Measurements from ENCODE around the gene PRM1. TPM values are rescaled to one million over a fixed set of nuclear protein-coding genes. Genes with fewer than 3 reads are reported as not detected.
"Not testable (repeated sequence)": the region's sequence is repeated elsewhere in the genome, so short reads cannot be mapped to it uniquely, and the experiment has no call there.

The PRM1 gene
- total RNA-seq, 1 donor from 2014 or later = not detected

DNA sequence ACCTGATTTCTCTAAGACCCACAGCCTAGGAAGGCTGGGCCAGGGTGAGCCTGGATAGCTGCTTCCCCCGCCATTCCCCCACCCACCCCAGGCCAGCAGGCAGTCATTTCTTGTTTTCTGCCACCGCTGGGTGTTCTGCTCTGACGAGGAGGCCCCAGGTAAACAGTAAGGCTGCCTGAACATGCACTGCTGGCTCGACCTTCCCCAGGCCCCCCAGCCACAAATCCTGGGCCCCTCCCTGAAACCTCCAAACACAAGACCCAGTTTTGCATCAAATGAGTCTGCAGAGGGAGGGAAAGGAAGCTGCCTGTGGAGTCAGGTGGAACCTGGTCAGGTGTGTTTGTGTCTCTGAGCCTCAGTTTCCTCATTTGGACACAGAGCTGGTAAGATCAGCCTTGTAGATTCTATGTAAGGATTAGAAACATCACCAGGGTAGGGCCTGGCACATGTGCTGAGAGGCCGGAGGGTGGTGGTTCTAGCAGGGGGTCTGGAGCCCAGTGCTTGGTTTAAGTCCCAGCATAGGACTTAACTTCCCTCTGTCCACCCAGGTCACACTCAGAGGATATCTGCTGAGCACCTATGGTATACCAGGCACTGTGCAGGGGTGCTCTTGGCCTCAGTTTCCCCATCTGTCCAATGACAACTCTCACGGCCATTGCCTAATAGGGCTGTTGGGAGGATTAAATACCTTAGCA lies 18.9 kb upstream of the PRM1 start:
- H3K4me1 Mint-ChIP-seq (ENCODE audit: unreplicated experiment) = peaks cover 3% of the 10 kb centered on the region
- TF ChIP-seq, protein P1, sequence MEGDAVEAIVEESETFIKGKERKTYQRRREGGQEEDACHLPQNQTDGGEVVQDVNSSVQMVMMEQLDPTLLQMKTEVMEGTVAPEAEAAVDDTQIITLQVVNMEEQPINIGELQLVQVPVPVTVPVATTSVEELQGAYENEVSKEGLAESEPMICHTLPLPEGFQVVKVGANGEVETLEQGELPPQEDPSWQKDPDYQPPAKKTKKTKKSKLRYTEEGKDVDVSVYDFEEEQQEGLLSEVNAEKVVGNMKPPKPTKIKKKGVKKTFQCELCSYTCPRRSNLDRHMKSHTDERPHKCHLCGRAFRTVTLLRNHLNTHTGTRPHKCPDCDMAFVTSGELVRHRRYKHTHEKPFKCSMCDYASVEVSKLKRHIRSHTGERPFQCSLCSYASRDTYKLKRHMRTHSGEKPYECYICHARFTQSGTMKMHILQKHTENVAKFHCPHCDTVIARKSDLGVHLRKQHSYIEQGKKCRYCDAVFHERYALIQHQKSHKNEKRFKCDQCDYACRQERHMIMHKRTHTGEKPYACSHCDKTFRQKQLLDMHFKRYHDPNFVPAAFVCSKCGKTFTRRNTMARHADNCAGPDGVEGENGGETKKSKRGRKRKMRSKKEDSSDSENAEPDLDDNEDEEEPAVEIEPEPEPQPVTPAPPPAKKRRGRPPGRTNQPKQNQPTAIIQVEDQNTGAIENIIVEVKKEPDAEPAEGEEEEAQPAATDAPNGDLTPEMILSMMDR (IDR thresholded peaks at IDR 0.05; ENCODE audit: unreplicated experiment) = no peak
- no peak for DNase-seq (ENCODE audit: low spot score)
- H3K36me3 Mint-ChIP-seq (ENCODE audit: low read depth, unreplicated experiment) = no peaks in the 10 kb centered on the region
- no peak overlapping the region for H3K27ac Mint-ChIP-seq (ENCODE audit: unreplicated experiment)
- no peak overlapping the region for H3K4me3 Mint-ChIP-seq (ENCODE audit: unreplicated experiment)
- no peaks in the 10 kb centered on the region for H3K9me3 Mint-ChIP-seq (ENCODE audit: unreplicated experiment)
- H3K27me3 Mint-ChIP-seq (ENCODE audit: unreplicated experiment) = peaks cover 2% of the 10 kb centered on the region

DNA sequence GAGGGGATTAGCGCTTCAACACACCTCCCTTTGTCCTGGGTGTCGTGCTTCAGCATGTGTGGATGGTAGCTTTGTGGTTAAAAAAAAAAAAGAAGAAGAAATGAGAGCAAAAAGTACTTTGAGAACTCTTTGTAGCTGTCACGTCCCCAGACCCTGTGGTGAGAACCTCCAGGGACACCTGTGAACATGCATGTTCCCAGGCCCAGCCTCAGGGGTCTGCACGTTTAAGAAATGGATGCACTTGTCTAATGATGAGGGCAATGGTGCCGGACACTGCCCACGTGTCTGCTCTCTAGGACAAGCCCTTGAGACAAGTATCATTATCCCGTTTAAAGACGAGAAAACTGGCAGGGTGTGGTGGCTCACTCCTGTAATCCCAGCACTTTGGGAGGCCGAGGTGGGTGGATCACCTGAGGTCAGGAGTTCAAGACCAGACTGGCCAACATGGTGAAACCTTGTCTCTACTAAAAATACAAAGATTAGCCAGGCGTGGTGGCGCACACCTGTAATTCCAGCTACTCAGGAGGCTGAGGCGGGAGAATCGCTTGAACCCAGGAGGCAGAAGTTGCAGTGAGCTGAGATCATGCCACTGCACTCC lies 17.9 kb upstream of the PRM1 start:
- not testable (repeated sequence) for DNase-seq (ENCODE audit: low spot score); H3K4me3 Mint-ChIP-seq (ENCODE audit: unreplicated experiment); H3K27ac Mint-ChIP-seq (ENCODE audit: unreplicated experiment); H3K9me3 Mint-ChIP-seq (ENCODE audit: unreplicated experiment); H3K27me3 Mint-ChIP-seq (ENCODE audit: unreplicated experiment); H3K36me3 Mint-ChIP-seq (ENCODE audit: low read depth, unreplicated experiment); H3K4me1 Mint-ChIP-seq (ENCODE audit: unreplicated experiment)

DNA sequence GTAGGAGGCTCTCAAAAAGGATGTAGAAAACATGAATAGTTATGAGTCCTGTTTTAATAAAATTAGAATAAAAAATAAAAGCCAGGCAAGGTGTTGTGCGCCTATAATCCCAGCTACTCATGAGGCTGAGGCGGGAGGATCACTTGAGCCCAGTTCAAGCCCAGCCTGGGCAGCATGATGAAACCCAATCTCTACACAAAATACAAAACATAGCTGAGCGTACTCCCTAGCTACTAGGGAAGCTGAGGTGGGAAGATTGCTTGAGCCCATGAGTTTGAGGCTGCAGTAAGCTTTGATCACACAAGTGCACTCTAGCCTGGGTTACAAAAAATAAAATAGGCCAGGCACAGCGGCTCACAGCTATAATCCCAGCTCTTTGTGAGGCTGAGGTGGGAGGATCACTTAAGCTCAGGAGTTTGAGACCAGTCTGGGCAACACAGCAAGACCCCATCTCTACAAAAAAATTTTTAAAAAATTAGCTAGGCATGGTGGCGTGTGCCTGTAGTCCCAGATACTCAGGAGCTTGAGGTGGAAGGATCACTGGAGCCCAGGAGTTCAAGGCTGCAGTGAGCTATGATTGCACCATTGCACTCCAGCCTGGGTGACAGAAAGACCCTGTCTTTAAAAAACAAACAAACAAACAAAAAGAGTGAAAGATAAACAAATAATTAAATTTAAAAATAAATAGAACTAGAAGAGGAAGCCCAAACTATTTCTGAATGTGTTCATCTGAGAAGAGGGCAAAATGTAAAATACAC lies 17.2 kb upstream of the PRM1 start:
- Mint-ChIP-seq H3K9me3 (ENCODE audit: unreplicated experiment) (no peaks in the 10 kb centered on the region), H3K27me3 (ENCODE audit: unreplicated experiment) (peaks cover 4% of the 10 kb centered on the region), H3K36me3 (ENCODE audit: low read depth, unreplicated experiment) (no peaks in the 10 kb centered on the region), H3K4me1 (ENCODE audit: unreplicated experiment) (peaks cover 3% of the 10 kb centered on the region), H3K27ac (ENCODE audit: unreplicated experiment) (no peak overlapping the region), H3K4me3 (ENCODE audit: unreplicated experiment) (no peak overlapping the region)
- TF ChIP-seq, protein P1 (IDR thresholded peaks at IDR 0.05; ENCODE audit: unreplicated experiment) = no peak
- no peak for DNase-seq (ENCODE audit: low spot score)

DNA sequence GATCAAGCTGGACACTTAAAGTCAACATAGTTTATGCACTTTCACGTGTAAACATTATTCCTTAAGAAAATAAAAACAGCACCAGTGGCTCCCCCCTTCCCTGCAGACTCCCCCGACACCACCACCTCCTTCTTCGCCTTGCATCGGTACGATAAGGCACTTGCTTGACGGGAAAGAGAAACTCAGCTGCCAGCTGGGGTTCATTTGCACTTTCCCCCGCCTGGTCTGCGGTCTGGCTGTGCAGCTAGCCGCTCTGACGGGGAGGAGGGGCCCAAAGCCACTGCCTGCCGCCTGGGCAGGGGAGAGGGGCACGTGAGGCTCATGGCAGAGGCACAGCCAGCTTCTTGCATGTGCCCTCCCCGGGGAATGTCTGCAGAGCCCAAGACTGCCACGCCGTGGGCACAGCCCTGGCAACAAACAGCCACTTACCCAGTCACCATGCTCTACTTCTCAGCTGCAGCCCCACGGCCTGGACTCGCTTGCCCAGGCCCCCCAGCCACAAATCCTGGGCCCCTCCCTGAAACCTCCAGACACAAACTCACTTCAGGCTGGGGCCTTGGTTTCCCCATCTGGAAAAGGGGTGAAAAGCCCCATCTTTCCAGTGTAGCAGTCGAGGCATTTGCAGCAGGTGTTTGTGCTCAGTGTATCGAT lies 16.5 kb upstream of the PRM1 start:
- Mint-ChIP-seq H3K27ac (ENCODE audit: unreplicated experiment) (no peak overlapping the region), H3K4me1 (ENCODE audit: unreplicated experiment) (peaks cover 3% of the 10 kb centered on the region), H3K4me3 (ENCODE audit: unreplicated experiment) (no peak overlapping the region)

More for the DNA sequence above, 16.5 kb upstream of the PRM1 start:
- H3K27me3 Mint-ChIP-seq (ENCODE audit: unreplicated experiment) = peaks cover 4% of the 10 kb centered on the region
- TF ChIP-seq, protein P1 (IDR thresholded peaks at IDR 0.05; ENCODE audit: unreplicated experiment) = no peak
- no peaks in the 10 kb centered on the region for H3K36me3 Mint-ChIP-seq (ENCODE audit: low read depth, unreplicated experiment)
- no peaks in the 10 kb centered on the region for H3K9me3 Mint-ChIP-seq (ENCODE audit: unreplicated experiment)
- peak; percentile 27 for DNase-seq (ENCODE audit: low spot score)
